GM18520 (cell line): ENCODE results near the gene FKBP1B.
A peak's percentile ranks its signal among the peaks of the same experiment; 100 is the strongest.
"Not testable (repeated sequence)": the region's sequence is repeated elsewhere in the genome, so short reads cannot be mapped to it uniquely, and the experiment has no call there.

ENCODE experiments used
- ATAC-seq: cut with Tn5 transposase; IDR thresholded peaks from one replicate; pipeline ENCODE4 v1.9.1; 2021; ENCODE audit not compliant: unreplicated experiment

The FKBP1B gene

GRCh38 chr2:24022324-24022974 lies 27.1 kb upstream of the FKBP1B start:
- no peak for ATAC-seq

DNA sequence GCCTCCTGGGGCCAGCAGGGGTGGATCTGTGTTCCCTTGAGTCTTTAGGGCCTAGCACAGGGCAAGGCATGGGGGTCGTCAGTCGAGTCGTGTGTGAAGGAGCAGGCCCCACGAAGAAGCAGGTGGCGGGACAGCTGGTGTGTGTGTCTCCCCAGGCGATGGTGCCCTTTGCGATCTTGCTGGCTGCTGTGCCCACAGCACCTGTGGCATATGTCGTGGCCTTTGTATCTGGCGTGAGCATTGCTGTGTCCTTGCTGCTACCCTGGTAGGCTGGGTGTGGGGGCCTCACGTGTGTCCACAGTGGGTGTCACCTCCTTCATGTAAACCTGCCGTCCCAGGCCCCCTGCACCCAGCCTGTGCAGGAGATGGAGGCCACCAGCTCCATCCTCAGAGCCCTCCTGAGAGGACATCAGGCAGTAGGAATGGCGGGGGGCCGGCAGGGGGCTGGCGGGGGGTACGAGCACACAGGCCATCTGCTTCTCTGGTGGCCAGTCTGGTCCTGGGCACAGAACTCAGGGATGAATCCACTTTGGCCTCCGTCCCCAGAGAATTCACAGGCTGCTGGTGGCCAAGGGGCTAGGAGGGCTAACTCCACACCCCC lies 26.5 kb upstream of the FKBP1B start:
- ATAC-seq = no peak

DNA sequence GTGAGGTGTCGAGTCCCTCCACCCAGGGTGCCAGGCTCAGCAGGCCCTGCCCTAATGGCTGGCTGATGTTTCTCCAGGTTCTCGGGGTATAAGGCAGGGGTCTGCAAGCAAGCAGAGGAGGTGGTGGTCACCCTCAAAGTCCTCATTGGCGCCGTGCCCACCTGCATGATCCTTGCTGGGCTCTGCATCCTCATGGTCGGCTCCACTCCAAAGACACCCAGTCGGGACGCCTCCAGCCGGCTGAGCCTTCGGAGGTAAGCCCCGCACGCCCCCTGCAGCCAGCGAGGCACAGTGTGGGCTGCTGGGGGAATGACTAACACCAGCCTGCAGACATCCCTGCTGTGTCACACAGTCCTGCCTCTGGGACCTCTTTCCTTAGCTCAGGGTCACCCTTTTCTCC lies 25.5 kb upstream of the FKBP1B start:
- no peak for ATAC-seq

GRCh38 chr2:24024996-24025663 lies 24.4 kb upstream of the FKBP1B start:
- ATAC-seq = no peak

DNA sequence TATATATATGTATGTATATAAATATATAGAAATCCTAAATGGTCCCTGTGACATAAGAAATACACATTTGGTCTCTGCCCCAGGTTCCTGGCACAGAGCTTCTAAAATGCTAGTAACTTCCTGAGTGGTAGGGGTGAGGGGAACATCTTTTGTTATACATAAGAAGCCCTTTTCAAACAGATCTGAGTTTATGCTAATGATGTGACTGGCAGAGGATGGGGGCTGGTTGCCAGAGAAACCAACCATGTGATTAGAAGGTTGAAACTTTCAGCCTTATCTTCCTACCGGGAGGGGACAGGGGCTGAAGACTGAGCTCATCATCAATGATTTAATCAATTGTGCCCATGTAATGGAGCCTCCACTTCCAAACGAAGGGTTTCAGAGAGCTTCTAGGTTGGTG lies 23.3 kb upstream of the FKBP1B start:
- ATAC-seq = no peak

DNA sequence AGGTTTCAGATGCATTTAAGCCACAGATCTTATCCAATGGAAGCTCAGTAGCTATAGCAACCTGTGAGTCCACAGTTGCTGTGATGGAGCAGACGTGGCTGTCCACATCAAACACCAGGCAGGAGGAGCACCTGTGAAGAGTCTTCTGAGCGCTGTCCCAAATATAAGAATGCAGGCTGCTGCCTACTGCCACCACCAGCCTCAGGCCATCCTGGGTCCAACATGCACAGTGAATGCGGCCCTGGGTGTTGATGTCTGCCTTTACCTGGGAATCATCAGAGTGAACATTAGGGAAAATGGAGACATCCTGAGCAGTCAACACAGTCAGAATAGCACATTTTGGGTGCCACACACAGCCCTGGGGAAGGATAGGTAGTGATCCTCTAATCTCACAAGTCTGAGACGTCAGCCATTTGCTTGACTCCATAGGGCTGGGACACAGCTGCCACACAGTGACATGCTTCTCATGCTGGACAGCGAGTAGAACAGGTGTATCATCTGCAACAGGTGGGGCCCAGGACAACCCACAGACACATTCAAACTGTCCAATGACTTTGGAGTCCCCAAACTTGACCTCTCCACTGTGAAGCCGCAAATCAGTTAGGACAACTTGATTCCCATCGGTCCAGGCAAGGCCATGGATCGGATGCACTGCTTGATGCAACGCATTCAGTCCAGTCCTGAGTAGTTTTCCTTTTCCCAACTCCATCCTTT lies 10.6 kb upstream of the FKBP1B start:
- ATAC-seq = no peak

- no peak for ATAC-seq
Measured at GRCh38 chr2:24040511-24040910, 9.0 kb upstream of the FKBP1B start.

GRCh38 chr2:24043133-24043532 lies 6.4 kb upstream of the FKBP1B start:
- ATAC-seq = not testable (repeated sequence)

- ATAC-seq = no peak
Measured at GRCh38 chr2:24045511-24046508, 3.7 kb upstream of the FKBP1B start.

DNA sequence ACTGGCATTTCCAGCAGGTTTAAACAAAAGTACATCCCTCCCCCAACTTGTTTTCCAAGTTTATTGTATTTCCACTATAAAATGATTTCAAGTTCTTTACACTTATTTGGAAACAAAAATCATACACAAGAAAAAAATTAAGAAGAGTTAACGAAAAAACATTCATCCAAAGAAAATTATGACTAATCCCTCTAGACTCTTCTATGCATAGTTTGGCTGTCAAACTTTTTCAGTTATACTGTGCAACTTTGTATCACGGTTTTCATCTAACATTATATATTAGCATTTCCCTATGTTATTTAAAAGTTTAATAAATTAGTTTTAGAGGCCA lies 3.0 kb upstream of the FKBP1B start:
- no peak for ATAC-seq

DNA sequence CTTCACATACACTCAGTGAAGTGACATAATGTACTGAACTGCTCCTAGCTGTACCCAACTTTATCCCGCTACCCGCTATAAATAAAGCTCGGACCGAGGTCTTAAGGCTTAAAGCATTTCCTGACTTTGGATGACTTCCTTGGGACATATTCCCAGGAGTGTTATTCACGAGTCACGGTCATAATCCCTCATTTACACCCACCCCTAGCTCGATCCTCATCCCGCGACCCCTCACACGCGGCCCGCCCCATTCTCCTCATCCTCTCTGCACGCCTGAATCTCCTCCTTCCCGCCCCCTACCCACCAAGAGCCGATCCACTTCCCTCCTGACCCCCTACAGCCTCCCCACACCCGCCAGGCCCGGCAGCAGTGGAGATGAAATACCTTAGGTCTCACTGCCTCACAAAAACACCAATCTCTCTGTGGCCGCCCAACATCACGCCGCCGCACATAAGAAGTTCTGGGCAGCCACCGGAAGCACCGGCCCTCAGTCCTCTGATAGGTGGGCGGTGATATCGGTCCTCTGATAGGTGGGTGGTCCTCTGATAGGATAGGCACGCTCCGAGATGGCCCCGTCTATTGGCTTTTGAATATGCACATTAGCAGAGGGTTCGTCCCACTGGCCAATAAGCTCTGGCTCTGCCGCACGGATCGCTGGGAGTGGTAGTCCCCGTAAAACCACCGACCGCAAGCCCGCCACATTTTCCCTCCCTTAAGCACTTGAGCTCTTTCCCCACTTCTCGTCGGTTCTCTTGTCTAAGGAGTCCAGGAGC lies 2.4 kb upstream of the FKBP1B start, which contains the start of gene WDCP:
Gene WDCP, minus strand, starts transcription at position 462 of the 773 bp plus-strand sequence. CDS start 7,897 bp downstream, outside the sequence.
- ATAC-seq = peak; percentile 98

DNA sequence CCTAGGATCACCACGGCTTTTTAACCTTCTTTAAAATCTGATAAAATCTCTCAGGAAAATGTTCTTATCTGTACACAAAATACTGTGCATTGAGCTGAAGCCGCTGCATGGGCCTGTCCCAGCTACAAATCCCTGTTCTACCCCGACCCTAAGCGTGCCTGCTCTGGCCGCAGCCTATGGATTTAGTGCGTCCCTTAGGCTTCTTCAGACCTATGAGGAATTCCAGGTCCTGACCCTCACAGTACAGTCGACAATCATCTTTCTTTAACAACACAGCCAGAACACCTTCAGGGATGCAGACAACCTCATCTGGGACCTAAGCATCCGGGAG lies 1.9 kb upstream of the FKBP1B start:
- ATAC-seq = no peak

- ATAC-seq = no peak
Measured at GRCh38 chr2:24048769-24049484, 614 bp upstream of the FKBP1B start.

DNA sequence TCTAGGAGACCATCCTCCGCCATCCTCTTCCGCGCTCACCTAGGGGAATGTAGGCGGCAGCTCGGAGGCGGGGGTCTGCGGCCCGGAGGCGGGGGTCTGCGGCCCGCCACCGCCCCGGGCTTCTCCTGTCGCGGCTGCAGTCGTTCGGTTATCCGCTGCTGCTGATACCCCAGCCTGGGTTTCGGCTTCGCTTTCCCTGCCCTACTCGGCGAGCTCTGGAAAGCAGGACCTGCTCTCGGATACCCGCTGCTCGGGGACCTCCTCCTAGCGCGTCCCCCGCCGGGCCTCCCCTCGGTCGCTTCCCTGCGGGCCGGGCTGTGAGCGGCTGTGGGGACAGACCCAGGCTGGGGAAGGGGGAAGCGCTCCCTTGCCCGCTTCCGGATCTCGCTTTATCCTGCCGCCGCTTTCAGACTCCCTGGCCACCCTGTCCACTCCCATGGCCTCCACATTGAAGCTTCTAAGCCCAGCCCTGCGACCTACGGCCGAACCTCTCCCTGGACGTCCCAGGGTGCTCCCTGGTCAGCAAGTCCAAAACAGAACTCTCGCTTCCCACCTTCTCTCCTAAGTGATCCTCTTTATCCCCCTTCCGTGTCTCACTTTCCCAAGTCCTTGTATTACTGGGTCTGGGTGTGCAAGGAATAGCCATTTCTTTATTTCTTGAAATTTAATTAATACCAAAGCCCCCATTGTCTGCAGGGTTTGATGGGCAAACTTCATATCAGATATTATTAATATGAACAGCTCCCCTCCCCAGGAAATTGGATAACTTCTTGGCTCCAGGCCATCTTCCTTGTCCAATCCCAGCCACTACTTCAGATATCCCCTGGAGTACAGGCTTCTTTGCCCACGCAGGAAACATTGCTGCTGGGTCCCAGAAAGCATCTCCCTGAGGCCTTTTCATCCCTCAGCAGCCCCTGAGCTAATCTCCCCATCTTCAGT lies 769 bp downstream of the FKBP1B start:
- ATAC-seq = no peak

DNA sequence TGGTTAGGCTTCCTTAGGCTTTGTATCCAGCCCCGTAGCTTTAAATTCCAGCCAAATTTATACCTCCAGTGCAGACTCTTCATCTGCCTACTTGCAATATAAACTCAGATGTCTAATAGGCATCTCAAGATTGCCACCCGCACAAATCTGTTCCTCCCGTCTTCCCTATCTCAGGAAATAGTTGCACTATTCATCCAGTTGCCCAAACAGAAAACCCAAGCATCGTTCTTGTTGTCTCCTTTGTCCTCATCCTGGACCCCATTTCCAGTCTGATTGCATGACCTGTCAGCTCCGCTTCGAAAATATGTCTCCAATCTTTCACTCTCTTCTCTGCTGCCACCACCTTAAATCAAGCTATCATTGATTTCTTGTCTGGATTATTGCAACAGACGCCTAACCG lies 2.3 kb downstream of the FKBP1B start:
- ATAC-seq = no peak

DNA sequence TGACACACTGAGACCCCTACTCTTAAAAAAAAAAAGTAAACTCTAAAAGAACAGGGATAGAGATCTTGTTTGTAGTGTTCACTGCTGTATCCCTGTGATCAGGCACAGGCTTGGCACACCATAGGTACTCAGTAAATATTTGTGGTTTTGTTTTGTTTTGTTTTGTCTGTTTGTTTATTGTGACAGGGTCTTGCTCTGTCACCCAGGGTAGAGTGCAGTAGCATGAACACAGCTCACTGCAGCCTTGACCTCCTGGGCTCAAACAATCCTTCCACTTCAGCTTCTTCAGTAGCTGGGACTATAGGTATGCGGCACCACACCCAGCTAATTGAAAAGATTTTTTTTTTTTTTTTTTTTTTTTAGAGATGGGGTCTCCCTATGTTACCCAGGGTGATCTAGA lies 3.4 kb downstream of the FKBP1B start:
- ATAC-seq = no peak

DNA sequence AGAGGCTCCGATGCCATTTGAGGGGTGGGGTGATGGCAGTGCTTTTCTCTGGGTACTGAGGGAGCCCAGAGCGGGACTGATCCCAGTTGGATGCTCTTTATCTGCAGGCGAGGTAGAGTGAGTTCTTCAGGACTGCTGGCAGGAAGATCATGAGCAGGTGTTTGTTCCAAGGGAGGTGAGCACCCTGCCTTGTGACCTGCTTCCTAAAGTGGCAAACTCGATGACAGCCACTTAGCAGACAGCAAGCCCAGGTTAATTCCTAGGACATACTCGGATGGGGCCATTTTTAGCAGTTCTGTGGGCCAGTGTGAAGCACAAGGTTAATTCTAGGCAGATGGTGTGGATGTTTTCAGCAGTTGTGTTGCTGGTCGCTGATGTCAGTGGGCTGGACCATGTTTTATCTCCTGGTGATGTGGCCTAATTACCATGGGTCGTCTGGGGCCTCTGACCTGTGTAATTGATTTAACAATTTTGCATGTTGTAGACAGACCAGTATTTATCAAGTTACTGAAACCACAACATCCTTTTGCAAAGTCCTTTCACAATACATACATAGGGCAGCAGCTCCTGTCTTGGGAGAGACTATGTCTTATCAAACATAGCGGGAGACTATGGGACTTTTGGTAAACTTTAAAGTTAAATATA lies 4.9 kb downstream of the FKBP1B start:
- no peak for ATAC-seq

GRCh38 chr2:24055750-24056149 lies 6.2 kb downstream of the FKBP1B start:
- no peak for ATAC-seq
